Ecto neural progenitor cell (in vitro differentiated cells): ENCODE measurements around the gene ZFTA.
"Not testable (repeated sequence)": the region's sequence is repeated elsewhere in the genome, so short reads cannot be mapped to it uniquely, and the experiment has no call there.

Experiments used
- DNase-seq: peaks from one replicate; pipeline ENCODE4 v3.0.0-alpha.2; 2018; ENCODE audit warnings: low spot score

The ZFTA gene

DNA sequence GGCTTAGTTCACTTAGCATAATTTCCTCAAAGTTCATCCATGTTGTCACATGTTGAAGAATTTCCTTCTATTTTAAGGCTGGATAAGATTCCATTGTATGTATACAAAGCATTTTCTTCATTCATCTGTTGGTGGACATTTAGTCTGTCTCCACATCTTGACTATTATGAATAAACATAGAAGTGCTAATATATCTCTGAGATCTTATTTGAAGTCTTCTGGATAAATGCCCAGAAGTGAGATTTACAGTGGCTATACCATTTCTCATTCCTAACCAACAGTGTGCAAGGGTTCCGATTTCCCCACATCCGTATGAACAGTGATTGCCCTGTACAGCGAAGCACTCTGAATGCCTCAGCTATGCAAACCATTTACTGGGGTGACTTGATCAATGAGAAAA lies 6.6 kb upstream of the ZFTA start:
- no peak for DNase-seq

DNA sequence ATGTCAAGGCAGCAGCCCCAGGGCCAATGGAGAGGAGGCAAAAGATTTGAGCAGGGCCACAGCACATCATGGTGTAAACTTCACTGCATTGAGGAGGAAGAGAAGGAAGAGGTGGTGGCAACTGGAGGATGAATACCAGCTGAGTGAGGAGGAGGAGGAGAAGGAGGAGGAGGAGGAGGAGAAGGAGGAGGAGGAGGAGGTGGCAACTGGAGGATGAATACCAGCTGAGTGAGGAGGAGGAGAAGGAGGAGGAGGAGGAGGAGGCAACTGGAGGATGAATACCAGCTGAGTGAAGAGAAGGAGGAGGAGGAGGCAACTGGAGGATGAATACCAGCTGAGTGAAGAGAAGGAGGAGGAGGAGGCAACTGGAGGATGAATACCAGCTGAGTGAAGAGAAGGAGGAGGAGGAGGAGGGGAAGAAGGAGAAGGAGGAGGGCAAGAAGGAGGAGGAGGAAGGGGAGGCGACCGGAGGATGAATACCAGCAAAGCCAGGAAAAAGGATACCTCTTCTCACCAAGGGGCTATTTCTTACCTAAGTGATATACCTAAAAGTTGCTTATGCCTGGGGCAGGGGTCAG lies 3.3 kb upstream of the ZFTA start:
- DNase-seq = not testable (repeated sequence)

DNA sequence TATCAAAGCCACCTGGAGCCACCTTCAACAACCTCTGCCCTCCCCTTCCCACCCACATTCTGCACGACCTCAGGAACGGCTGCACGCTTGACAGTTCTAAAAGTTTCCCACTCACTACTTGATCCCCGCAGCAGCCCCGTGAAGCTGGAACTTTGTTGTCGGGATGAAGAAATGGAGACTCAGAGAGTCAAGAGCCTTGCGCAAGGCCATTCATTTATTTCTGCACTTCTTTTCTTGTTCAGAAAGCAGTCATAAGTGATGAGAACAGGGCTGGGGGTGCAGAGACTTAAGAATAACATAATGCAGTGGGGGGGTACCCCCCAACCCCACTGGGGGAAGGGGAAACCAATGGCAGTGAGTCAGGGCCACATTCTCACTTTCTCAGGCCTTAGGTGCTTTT lies 2.2 kb upstream of the ZFTA start:
- DNase-seq = no peak

DNA sequence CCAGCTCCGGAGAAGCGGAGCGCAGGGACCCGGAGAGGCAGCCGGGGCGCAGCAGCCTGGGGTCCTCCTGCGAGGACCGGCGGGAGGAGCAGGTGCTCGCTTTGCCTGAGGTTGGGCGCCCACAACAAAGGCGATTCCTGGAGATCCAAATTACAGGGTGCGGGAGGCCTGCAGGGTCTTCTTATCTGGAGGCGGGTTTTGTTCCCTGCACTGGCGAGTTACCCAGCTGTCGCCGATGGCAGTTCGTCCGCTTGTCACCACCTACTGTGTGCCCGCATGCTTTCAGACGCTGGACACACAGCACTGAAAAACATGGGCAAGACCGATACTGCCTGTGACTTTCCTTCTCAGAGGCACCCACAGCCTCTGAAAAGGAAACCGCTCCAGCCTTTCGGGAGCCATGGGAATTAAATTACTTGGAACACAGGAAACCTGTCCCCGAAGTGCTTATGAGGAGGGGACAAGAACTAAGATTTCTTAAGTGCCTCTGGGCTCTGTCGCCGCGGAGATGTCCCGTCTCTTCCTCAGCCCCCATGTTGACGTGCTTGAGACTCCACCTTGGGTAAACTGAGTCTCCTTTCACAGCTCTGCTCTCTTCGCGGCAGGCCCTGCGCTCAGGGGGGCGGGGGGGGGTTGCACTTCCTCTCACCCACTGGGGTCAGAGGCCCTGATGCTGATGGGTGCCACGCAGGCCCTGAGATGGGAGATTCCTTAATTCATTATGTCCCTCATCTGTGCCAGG lies 1.3 kb upstream of the ZFTA start:
- DNase-seq = peak; percentile 67

DNA sequence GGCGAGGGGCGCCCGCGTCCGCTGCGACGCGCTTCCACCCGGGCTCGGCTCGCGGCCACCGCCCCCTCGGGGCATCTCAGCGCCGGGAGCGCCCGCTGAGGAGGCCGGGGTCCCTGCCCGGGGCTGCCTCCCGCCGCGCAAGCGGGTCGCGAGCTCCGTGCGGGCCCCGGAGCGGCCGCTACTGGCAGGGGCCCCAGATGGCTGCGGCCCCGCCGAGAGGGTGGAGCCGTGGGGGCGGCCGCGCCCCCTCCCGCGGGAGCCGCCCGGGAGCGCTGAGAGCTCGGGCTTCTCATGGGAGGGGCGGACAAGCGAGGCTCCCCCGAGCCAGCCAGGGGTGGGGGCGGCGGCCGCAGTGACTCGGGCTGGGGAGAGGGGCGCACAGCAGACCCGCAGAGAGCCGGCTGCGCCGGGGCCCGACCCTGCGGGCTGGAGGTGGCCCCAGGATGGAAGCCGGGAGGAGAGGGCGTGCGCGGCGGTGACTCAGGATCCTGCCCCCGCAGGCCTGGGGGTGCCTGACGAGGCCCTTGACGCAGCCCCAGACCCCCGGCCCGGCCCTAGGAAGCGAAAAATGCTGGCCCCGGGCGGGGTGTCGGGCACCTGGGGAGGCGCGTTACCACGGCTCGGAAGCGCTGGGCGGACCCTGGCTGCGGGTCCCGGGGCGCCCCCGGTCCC lies 603 bp upstream of the ZFTA start:
- peak; percentile 72 for DNase-seq

DNA sequence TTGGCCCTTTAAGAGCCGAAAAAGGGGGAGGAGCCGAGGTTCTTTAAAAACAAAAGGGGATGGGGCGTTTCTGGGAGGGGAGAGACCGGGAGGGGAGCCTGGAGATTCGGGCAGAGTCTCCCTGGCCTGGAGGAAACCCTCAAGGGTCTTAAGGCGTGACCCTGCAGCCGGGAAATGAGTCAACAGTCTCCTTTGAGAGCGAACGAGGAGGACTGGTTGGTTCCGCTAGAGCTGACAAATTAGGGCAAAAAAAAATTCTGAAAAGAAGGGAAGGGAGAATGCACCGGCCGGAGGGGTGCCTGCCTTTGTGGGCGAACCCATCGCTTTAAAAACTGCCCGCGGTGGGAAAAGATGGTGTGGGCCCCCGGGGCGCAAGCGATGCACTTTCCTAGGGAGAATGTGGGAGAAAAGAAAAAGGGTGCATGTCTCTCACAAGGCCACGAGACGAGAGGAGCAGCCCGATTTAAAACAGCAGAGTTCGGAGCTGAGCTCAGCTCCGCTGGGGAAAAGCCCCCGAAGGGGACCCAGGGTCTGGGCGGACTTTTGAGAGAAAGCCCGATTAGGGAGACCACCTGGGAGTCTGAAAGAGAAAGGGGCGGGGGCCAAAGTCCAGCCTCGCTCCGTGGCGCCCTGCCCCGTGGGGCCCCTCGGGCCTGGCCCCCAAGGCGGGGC lies 874 bp downstream of the ZFTA start:
- peak; percentile 86 for DNase-seq

DNA sequence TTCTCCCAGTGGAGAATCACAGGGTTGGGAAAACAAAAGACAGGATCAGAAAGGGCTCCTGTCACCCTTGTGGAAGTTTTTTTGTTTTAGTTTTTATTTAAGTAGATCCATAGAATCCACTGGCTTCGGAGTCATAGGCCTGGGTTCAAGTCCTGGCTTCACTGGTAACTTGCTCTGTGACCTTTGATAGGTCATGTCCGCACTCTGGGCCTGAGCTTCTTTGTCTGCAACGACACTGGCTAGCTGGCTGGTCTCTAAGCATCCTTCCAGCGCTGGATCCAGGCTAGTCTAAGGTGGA lies 1.4 kb downstream of the ZFTA start:
- DNase-seq = no peak

DNA sequence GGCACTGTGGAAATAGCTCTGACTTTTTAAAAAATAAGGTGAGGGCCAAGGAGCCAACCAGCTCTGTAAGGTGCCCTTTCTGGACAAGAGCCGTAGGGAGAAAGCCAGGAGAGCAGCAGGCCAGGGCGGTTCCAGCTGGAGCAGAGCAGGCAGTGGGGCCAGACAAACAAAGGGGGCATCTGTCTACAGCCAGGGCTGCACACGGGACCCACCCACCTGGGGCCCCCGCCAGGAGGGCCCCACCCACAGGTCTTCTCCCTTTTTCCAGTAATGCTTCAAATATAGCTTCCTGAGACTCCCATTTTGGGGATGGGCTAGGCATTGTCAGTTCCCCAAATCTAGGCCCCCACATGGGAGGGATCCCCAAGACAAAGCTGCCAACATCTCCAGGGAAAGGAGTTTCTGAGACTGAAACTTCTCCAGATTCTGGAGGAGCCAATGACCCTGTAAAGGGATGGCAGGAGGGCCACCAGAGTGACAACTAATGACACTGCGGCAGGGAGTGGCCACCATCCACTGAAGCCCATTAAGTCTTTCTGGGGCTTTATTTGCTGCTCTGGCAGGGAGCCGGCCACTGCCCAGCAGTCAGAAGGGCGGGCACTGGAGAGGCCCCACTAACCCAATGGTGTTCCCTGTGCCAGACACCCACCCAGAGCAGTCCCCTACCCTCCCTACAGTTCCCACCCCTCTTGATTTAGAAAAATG lies 1.9 kb downstream of the ZFTA start:
- DNase-seq = peak; percentile 54

GRCh38 chr11:63765688-63766241 lies 2.8 kb downstream of the ZFTA start:
- peak; percentile 50 for DNase-seq

DNA sequence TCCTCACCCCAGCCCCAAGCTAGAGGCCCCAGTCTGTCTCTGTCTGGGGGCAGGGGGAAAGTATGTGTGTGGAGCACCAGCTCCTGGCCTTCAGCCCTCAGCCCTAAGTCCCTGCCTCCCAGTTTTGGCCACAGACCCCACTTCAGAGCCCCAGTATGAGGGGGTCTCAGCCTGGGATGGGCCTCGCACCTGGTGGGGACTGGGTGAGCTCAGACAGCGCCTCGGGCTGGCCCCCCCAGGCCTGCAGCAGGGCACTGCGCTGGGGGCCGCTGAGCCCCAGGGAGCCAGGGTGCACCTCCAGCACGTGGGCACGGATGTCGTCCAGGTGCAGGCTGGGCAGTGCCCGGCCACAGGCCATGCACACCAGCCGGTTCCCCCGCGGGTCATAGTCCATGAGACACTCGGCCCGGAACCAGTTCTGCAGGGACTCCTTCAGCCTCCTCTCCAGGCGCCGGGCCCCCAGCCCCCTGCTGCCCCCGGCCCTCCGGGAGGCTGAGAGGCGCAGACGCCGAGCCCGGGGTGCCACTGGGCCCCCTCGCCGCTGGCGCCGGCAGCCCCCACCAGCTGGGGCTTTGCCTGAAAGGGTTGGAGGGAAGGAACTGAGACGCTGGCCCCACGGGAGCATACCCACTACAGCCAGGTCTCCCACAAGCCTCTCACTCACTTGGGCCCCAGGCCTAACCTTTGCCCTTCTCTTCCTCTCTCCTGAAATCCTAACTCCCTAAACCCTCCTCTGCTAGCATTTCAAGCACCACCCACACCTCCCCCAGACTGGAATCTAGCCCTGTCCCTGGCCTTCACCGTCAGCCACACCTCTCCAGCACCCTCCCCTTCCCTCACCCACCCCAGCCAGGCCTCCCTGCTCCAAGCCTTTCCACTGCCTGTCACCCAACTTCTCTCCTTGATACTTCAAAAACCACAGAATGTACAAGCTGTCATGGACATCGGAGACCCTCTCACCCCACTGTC lies 3.6 kb downstream of the ZFTA start:
- peak; percentile 51 for DNase-seq

- no peak for DNase-seq
Observed at GRCh38 chr11:63764340-63764678, 4.3 kb downstream of the ZFTA start.

DNA sequence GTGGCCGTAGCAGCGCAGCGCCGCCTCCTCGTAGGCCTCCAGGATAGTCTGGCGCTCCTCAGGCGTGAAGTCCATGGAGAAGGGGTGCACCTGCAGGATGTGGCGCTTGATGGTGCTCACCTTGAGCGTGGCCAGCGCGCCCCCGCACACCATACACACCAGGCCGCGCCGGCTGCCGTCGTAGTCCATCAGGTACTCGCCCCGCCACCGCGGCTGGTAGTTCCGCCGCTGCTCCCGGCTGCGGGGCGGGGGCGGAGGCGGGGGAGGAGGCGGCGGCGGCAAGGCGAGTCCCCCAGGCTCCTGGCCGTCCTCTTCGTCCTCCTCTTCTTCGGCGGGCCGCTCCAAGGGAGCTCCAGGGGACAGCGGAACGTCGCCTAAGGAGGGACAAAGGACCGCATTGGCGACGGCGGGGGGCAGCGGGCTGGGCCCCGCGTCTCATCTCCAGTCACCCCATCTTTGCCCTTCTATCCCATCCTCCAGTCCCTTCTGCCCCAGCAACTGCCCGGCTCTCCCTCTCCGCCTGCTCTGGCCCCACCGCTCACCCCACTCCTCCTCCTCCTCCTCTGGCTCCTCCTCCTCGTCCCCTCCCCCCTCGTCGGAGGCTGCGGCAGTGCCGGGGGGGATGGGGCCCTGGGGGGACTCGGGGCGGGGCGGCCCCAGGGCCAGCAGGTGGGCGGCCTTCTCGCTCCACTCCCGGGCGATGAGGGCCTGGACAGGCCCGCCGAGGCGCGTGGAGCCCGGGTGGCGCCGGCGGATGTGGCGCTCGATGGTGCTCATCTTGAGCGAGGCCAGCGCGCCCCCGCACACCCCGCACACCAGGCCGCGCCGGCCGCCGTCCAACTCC lies 4.9 kb downstream of the ZFTA start:
- peak; percentile 85 for DNase-seq

- peak; percentile 74 for DNase-seq
Observed at GRCh38 chr11:63762654-63763495, 5.7 kb downstream of the ZFTA start.

GRCh38 chr11:63761931-63762653 lies 6.5 kb downstream of the ZFTA start:
- peak; percentile 86 for DNase-seq

DNA sequence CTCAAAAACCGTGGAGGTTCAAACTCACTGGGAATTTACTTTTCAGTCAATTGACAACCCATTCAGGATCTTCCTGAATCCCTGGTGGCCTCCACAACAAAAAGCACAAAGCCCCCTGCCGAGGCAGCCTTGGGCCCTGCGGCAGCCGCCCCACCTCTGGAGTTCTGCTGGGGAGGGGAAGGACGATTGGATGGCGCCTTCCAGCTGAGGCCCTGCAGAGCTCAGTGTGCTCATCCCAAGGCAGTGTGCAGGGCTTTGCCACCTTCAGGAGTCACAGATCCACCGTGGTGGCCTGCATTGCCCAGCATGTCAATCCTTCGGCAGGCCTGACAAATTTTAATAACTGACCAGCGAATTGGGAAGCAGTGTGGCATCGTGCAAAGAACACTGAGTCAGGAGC lies 7.4 kb downstream of the ZFTA start:
- DNase-seq = peak; percentile 69

- no peak for DNase-seq
Observed at GRCh38 chr11:63760487-63761079, 8.0 kb downstream of the ZFTA start.

- DNase-seq = no peak
Observed at GRCh38 chr11:63756919-63757761, 11.4 kb downstream of the ZFTA start.
